Ureter (tissue), 1 donor: ENCODE results near the gene ABCG5. TPM values are rescaled to one million over a fixed set of nuclear protein-coding genes. Genes with fewer than 3 reads are reported as not detected.

Source experiments
- total RNA-seq: library from RNA; stranded (reverse); gene quantifications from one replicate; pipeline ENCODE4 v1.2.4, GENCODE V29; 2023
- donor health status: DM: yes; HTN: yes; CAD: no.

The ABCG5 gene
- total RNA-seq, 1 donor from 2014 or later, result not detected

Other genes with a start within 250 kb of the ABCG5 start
- 59.3 TPM for gene THADA, start 242.8 kb downstream of the ABCG5 start, total RNA-seq
- 9.8 TPM for gene PLEKHH2, start 201.6 kb downstream of the ABCG5 start, total RNA-seq
- gene C1GALT1C1L, start 162.4 kb downstream of the ABCG5 start, total RNA-seq, result 0.99 TPM
- gene DYNC2LI1, start 64.8 kb downstream of the ABCG5 start, total RNA-seq, result 35.6 TPM
- not detected for gene ABCG8, start 132 bp upstream of the ABCG5 start, total RNA-seq
- gene LRPPRC, start 157.2 kb upstream of the ABCG5 start, total RNA-seq, result 119 TPM